Testis (tissue), 3 donors: ENCODE measurements around the gene GRIA4. TPM values are rescaled to one million over a fixed set of nuclear protein-coding genes. Genes with fewer than 3 reads are reported as not detected.

ENCODE experiments used
- DNase-seq: peaks from one replicate; pipeline ENCODE4 v3.0.0-alpha.2; 2019
- H3K27ac ChIP-seq, 2 donors: fragments of 200-600 bp; sonication (generic); one replicate each; pipeline ENCODE4 v1.5.1; 2019
- H3K27me3 ChIP-seq: fragments of 200-600 bp; sonication (generic); one replicate; pipeline ENCODE4 v1.5.1; 2019
- H3K36me3 ChIP-seq: fragments of 200-600 bp; sonication (generic); one replicate; pipeline ENCODE4 v1.5.1; 2017; ENCODE audit warnings: low read depth; ENCODE audit errors: missing control alignments
- H3K4me1 ChIP-seq: fragments of 200-600 bp; sonication (generic); one replicate; pipeline ENCODE4 v1.5.1; 2019
- H3K4me3 ChIP-seq, 2 donors: fragments of 200-600 bp; sonication (generic); one replicate each; pipeline ENCODE4 v1.5.1; 2017 to 2019
- H3K9me3 ChIP-seq: fragments of 200-600 bp; sonication (generic); one replicate; pipeline ENCODE4 v1.5.1; 2017
- POLR2A ChIP-seq: fragments of 450-650 bp; IDR thresholded peaks from one replicate; pipeline ENCODE4 v1.6.1; 2017; ENCODE audit warnings: antibody characterized with exemption, mild to moderate bottlenecking, moderate library complexity
- WGBS, 2 donors: methylation state at CpG; one replicate each; pipeline ENCODE4 v1.1.5; 2018; 5-methylcytosine and 5-hydroxymethylcytosine counted together
- intact Hi-C: fragments of 100-400 bp; cut with DNase I; formaldehyde crosslinking; loops from one replicate; pipeline ENCODE4 v1.15.1; 2023; ENCODE audit warnings: low total_unique reads
- polyA plus RNA-seq: library from polyadenylated mRNA; stranded (reverse); fragments of 350-450 nt; fragmentation: Illumina TruSeq; extraction: RNeasy Lipid Tissue Mini Kit (QIAGEN cat#74804); gene quantifications from one replicate; pipeline ENCODE4 v1.2.3, GENCODE V29; 2014; ENCODE audit warnings: low read depth, low replicate concordance; ENCODE audit not compliant: insufficient read depth
- total RNA-seq, 2 donors: library from RNA; depleted of rRNA; stranded (reverse); fragments of >200 nt; gene quantifications; one replicate each; pipeline ENCODE4 v1.2.3, GENCODE V29; 2016
- TF ChIP-seq, protein P1 (sequence below), 3 experiments: fragments of 450-650 bp in 2 of 3; fragments of 200-600 bp in 1 of 3; sonication (generic) in 1 of 3; IDR thresholded peaks; one replicate each; pipeline ENCODE4 v1.5.1; 2016 to 2019; ENCODE audit warnings: antibody characterized with exemption in 3 of 3, mild to moderate bottlenecking in 2 of 3, moderate library complexity in 1 of 3

Gene GRIA4
- total and polyA plus RNA-seq, 3 donors from 2014 or later = 0.08 to 1.1 (median 0.18) TPM

DNA sequence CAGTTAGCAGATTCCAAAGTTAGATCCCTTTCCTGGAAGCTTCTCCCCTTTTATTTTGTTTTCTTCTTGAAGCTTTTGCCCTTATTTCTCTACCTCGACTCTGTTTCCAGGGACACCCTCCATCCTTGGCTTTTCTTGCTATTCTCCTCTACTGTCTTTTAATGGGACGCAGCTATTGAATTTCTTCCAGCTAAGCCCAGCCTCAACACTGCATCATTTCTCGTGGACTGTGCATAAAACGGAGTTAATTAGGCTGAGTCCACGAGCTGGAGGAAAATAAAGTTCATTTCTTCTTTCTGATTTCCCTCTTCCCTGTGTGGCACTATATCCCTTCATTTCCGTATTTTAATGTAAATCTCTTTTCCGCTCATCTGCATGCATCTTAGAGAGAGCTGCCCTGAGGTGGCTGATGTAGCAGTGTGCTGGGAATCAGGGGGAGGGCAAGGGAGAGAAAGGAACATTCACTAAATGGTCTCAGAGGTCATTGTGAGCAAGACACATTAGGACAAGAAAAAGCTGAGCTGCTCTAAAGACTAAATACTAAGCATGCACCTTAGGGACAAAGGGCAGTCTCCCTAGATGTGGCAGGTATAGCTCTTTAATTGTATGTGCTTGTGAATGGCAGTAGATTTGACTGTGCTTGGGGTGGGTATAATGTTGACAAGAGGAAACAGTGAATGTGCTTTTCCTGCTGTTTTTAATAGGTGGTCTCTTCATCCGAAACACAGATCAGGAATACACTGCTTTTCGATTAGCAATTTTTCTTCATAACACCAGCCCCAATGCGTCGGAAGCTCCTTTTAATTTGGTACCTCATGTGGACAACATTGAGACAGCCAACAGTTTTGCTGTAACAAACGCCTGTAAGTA lies 1.9 kb downstream of the GRIA4 start:
- H3K36me3 ChIP-seq = no peaks in the 10 kb centered on the region
- no peak overlapping the region for H3K4me3 ChIP-seq
- DNase-seq = no peak
- WGBS, 2 donors = 24 to 28% methylated on average over 12 of the region's 12 CpGs
- TF ChIP-seq, protein P1, sequence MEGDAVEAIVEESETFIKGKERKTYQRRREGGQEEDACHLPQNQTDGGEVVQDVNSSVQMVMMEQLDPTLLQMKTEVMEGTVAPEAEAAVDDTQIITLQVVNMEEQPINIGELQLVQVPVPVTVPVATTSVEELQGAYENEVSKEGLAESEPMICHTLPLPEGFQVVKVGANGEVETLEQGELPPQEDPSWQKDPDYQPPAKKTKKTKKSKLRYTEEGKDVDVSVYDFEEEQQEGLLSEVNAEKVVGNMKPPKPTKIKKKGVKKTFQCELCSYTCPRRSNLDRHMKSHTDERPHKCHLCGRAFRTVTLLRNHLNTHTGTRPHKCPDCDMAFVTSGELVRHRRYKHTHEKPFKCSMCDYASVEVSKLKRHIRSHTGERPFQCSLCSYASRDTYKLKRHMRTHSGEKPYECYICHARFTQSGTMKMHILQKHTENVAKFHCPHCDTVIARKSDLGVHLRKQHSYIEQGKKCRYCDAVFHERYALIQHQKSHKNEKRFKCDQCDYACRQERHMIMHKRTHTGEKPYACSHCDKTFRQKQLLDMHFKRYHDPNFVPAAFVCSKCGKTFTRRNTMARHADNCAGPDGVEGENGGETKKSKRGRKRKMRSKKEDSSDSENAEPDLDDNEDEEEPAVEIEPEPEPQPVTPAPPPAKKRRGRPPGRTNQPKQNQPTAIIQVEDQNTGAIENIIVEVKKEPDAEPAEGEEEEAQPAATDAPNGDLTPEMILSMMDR (IDR thresholded peaks at IDR 0.05) = no peak
- TF ChIP-seq POLR2A = no peak
- H3K27ac ChIP-seq = no peak overlapping the region
- peaks cover 11% of the 10 kb centered on the region for H3K4me1 ChIP-seq
- no peaks in the 10 kb centered on the region for H3K27me3 ChIP-seq
- intact Hi-C loops = no loop called here
- no peaks in the 10 kb centered on the region for H3K9me3 ChIP-seq

DNA sequence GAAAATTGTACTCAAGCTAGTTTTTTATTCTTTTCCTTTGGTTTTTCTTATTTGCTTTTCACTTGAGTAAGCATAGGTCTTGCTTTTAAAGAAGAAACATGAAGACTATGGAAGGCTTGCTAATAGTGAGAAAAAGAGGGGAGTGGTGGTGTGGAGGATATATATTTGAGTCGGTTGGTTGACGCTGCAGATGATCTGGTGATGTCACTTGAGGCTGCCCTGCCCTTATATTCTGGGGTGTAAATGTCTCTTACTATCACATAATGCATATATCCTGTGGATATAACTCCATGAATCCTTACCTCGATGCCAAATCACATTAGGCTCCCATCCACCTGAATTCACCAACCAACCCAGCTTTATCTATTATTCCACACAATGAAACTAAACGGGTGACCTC lies 2.9 kb downstream of the GRIA4 start:
- Histone ChIP-seq H3K4me3 (no peak overlapping the region), H3K27me3 (no peaks in the 10 kb centered on the region), H3K36me3 (no peaks in the 10 kb centered on the region), H3K9me3 (no peaks in the 10 kb centered on the region), H3K27ac (no peak overlapping the region), H3K4me1 (peaks cover 11% of the 10 kb centered on the region)
- intact Hi-C loops = no loop called here
- DNase-seq = no peak
- 50 to 77% methylated on average over 4 of the region's 4 CpGs for WGBS, 2 donors
- TF ChIP-seq POLR2A = no peak
- TF ChIP-seq, protein P1 (IDR thresholded peaks at IDR 0.05) = no peak

DNA sequence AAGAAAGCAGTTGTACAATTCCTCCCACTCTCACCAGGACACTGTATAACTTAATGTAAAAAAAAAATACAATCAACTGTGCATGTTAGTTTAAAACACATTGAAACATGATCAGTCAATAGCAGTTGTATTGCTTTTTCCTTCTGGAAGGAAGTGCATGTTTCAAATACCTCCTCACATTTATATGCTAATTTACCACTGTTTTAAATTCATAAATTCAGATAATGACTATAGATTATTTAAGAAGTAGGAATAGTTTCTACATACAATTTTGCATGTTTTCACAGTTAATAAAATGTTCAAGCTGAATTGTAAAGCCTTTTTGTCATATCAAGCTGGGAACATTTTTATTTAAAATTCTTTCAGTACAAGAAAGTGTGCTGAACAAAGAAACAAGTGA lies 3.3 kb downstream of the GRIA4 start:
- Histone ChIP-seq H3K36me3 (no peaks in the 10 kb centered on the region), H3K4me1 (peaks cover 11% of the 10 kb centered on the region), H3K4me3 (no peak overlapping the region), H3K27me3 (no peaks in the 10 kb centered on the region), H3K9me3 (no peaks in the 10 kb centered on the region), H3K27ac (no peak overlapping the region)
- no peak for DNase-seq
- TF ChIP-seq, protein P1 (IDR thresholded peaks at IDR 0.05) = no peak
- no peak for TF ChIP-seq POLR2A
- intact Hi-C loops = no loop called here

DNA sequence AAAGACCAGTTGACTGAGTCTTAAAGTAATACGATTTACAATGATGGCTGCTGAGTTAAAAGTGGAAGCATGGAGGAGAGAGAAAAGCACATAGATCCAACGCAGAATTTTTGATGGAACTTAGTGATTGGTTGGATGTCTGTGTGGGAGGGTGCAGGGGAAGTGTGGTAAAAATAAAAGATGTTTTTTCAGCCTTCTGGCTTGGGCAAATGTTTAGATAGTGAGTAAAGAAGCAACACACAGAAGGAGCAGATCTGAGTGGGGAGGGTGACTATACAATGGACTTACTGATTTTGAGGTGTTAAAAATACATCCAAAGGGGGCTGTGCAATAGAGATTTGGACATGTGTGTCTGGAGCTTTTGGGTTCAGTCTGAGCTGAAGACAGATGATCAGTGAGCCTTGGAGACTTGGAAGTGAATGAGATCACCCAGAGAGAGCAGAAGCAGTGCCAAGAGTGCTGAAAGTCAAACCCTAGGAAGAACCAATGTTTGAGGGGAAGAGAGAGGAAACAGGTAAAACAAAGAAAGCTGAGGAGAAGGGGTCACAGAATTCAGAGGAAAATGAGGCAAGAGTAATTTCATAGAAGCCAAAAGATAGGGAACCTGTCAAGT lies 8.6 kb downstream of the GRIA4 start:
- TF ChIP-seq, protein P1 (IDR thresholded peaks at IDR 0.05) = no peak
- no peak for TF ChIP-seq POLR2A
- intact Hi-C loops = no loop called here
- 69 to 75% methylated on average over 2 of the region's 2 CpGs for WGBS, 2 donors
- DNase-seq = no peak
- no peak overlapping the region for H3K27ac ChIP-seq
- H3K27me3 ChIP-seq = no peaks in the 10 kb centered on the region
- H3K4me3 ChIP-seq = no peak overlapping the region
- no peaks in the 10 kb centered on the region for H3K4me1 ChIP-seq
- no peaks in the 10 kb centered on the region for H3K9me3 ChIP-seq
- no peaks in the 10 kb centered on the region for H3K36me3 ChIP-seq

DNA sequence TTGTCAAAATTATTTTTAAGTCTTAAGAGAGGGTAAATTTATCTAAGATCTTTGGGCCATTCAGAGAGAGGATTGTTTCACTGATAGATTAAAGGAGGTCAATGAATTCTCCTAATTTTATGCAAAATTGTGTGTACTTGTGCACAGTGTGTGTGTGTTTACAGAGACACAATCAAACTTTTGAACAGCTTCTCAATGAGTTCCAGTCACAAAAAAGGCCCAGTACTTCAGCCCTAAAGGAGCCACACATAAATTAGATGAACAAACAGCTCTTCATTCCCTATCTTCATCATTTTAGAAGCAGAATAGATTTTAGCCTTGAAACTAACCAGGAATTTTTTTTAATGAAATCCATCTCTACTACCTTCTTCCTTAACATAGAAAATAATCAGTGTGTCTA lies 9.7 kb downstream of the GRIA4 start:
- no peak for DNase-seq
- Histone ChIP-seq H3K4me3 (no peak overlapping the region), H3K4me1 (no peaks in the 10 kb centered on the region), H3K9me3 (no peaks in the 10 kb centered on the region), H3K36me3 (no peaks in the 10 kb centered on the region), H3K27me3 (no peaks in the 10 kb centered on the region), H3K27ac (no peak overlapping the region)
- TF ChIP-seq, protein P1 (IDR thresholded peaks at IDR 0.05) = no peak
- TF ChIP-seq POLR2A = no peak
- intact Hi-C loops = no loop called here
